Measurements from ENCODE around the gene CPSF4L.
"Not testable (repeated sequence)": the region's sequence is repeated elsewhere in the genome, so short reads cannot be mapped to it uniquely, and the experiment has no call there.

CPSF4L gene

DNA sequence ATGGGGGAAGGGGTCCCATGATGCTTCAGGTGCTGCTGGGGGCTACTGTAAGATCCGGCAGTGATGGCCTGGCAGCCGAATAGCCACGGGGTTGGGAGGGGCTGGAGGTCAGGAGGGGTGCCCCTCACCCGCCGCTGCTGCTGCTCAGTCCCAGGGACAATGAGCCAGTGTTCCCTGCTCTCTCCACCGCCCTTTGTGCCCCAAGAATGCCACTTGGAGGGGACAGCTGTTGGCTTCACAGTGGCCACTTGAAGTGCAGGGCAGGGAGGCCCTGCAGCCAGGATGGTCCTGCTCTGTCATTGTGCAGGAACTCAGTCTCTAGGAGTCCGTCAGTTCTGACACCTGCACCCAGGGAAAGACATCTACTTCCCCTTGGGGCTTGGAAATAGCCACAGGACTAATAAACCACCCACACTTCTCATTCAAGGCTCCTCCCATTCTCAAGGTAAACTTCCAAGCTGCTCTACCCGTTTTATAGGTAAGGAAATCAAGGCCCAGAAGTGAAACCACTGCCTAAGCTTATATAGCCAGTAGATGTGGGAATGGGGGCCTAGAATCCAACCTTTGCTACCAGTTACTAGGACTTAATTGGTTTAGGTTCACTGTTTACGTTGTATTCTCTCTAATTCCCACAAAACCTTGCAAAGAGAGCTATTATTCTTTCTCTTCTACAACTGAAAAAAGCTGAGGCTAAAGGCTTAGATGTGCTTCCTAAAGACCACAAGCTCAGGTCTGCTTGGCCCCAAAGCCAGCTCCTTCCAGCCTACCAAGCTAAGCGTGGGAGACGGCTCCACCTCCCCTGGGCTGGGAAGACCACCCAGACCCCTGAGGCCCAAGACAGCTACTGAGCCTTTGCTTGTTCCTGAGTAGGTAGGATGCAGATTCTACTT lies 6.2 kb upstream of the CPSF4L start:
- DNase-seq, result no peak

DNA sequence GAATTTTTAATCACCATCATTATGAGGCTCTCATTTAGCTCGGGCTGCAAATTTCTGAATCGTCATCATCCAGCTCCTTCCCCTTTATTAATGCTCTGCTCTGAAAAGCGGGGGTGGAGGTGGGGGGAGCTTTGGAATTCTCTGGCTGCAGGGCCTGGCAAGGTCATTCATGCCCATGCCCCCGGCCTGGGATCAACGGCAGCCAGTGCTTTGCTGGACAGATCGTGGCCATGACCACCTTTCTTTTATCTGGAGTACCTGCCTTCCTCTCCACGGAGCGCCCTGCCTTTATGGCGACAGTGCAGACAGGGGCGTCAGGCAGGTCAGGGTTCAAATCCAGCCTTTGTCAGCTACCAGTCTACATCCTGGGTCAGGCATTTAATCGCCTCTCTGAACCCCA lies 5.1 kb upstream of the CPSF4L start:
- no peak for DNase-seq

DNA sequence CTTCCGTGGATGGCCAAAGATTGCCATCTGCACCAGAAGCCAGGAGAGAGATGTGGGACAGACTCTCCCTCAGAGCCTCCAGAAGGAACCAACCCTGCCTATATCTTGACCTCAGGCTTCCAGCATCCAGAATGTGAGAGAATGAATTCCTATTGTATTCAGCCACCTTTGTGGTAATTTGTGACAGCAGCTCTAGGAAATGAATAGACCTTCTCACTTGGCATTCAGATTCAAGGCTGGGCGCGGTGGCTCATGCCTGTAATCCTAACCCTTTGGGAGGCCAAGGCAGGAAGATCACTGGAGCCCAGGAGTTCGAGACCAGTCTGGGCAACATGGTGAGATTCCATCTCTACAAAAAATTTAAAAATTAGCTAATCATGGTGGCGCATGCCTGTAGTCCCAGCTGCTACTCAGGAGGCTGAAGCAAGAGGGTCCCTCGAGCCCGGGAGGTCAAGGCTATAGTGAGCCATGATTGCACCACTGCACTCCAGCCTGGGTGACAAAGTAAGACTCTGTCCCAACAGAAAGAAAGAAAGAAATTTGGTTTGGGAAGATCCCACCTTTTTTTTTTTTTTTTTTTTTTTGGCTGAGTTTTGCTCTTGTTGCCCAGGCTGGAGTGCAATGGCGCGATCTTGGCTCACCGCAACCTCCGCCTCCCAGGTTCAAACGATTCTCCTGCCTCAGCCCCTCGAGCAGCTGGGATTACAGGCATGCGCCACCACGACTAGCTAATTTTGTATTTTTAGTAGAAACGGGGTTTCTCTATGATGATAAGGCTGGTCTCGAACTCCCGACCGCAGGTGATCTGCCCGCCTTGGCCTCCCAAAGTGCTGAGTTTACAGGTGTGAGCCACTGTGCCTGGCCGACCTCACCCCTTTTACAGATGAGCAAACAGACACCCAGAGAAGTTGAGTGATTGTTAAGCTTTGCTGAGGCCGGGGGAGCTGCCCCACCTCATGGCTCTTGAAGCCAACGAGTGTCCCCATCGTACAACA lies 4.3 kb upstream of the CPSF4L start:
- no peak for DNase-seq

DNA sequence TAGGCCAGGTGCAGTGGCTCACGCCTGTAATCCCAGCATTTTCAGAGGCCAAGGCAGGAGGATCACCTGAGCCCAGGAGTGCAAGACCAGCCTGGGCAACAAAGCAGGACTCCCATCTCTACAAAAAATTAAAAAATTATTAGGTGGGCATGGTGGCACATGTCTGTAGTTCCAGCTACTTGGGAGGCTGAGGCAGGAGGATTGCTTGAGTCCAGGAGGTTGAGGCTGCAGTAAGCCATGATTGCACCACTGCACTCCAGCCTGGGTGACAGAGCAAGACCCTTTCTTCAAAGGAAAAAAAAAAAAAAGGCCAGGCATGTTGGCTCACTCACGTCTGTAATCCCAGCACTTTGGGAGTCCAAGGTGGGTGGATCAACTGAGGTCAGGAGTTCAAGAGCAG lies 2.8 kb upstream of the CPSF4L start:
- DNase-seq, result not testable (repeated sequence)

DNA sequence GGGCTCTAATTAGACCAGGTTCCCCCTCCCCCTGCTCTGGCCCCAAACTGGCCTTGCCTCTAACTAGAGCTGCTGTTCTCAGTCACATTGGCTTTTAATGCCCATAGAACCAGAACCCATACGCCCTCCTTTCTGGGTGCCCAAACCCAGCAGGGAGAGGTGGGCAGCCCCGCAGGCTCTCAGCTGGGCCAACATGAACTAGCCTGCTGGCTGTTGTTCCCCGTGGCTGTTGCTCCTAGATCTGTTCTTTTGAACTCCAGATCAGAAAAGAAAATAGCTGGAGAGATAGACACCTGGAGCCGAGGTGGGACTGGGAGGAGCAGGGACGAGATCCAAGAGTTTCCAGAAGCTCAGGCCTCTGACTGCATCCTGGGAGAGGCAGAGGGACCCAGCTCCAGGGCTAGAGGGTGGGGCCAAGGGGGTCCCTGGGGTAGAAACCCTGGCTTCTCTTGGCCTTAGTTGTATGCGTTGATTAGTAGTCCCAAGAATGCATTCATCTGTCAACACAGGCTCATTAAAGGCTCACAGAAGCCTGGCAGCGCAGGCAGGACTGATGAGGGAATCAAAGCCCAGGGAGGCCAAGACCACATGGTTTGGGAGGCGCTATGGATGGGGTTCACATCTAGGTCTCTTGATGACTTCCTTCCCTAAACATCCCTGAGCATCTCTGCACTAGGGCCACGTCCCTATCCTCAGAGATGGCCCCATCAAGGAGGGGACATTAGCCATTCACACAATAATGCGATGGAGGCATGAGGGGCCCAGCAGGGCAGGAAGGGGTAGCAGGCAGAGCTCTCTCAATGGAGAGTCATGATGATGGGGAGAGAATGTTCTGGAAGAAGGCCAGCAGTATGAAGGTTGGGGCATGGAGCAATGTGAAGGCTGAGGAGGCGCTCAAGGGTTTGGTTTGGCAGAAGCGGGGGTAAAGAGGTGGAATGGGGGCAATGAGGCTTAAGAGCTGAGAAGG lies 1.3 kb upstream of the CPSF4L start:
- no peak for DNase-seq

DNA sequence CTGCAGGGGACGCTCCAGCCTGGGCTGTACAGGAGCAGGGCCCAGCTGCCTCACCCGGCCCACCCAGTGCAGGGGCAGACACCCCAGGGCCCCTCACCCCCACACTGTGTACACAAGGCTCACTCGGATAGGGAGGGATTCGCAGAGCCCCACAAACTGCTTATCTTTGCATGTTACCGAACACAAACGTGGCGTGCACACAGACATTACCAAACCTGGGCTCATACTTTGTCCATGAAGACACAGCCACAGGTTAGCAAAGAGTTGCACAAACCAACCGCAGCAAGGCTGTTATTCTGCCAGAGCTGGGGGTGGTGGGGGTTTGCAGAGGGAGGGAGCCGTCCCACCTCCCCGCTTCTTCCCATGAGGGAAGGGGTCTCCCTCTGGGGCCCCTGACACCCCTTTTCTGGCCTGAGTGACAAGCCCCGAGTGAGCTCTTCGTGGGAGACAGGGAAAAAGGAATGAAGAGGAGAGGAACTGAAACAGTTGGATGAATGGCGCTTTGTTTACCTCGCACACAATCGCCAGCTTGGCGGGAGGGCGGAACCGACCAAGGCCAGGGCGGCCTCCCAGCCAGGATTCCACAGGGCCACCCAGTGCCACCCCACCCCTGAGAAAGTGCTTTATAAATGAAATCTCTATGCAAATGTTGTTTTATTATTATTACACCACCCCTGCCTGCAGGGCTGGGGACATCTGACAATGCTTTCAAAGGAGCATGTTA lies 434 bp upstream of the CPSF4L start:
- no peak for DNase-seq

DNA sequence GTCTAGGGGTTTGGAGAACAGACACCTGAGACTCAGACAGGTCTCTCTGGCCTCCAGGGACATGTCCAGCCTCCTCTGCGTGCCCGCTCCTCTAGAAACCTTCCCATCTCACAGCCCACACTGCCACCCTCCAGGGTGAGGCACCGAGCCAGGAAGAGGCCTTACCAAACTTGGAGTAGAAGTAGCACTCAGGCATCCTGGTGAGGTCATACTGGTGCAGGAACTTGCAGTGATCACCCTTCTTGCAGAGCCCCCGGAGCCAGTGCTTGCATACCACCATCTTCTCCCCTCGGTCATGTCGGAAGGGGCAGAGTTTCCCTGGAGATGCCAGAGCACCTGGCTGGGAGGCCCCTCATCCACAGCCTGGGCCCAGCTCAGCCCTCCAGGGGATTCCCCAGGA lies 4.2 kb downstream of the CPSF4L start:
- DNase-seq, result no peak

DNA sequence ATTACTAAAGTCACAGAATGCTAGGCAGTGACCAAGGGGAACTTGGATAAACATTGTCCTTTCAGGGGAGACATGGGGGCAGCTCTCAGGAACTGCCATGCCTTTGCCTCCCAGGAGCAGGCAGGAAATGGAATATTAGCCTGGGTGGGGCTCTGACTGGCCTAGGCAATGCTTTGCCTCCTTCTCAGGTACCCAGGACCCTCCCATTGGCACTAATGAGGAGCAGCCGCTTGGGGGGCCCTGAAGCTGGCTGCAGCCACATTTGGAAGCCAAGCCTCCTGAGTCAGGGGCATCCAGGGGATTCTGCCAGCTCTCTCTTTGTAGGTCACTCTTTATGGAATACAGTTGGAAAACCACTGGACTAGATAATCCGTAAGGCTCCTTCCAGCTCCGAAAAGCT lies 5.5 kb downstream of the CPSF4L start:
- DNase-seq, result no peak

DNA sequence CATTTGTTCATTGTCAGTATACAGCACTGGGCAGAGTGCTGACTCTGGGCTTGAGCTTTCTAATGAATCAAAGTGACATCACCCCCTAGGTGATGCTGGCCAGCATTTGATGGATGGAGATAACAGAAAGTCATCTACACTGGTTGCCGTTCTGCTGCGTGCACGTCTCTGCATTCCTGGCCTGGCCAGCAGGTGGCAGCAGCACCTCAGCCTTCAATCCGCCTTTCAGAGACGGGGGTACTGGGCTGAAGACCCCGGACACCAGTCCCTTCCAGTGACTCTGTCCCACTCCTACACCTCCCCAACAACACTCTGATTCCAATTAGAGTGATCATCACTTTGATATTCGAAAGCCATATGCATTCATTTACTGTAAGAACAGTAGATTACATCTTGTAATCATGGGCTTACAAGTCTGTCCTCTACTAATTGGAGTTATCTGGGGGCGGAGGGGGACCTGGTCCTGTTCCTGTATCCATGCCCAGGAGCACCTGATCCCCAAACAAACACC lies 6.0 kb downstream of the CPSF4L start:
- peak; percentile 47 for DNase-seq

DNA sequence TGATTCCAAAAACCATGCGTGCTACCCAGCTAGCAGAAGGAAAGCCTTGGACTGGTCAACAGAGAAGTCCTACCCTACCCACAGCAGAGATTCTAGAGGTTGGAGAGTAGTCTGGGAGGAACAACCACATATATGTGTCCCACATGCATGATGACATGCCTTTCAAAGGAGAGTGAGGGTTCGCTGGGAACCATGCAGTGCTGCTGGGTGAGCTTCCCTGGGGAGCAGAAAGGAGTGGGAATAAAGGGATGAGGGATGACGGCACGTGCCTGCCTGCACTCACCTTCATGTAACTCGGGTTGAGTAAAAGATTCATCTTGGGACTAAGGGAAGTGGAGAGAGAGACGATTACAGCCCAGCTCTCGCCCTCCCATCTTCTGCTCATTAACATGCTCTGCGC lies 9.8 kb downstream of the CPSF4L start:
- no peak for DNase-seq

DNA sequence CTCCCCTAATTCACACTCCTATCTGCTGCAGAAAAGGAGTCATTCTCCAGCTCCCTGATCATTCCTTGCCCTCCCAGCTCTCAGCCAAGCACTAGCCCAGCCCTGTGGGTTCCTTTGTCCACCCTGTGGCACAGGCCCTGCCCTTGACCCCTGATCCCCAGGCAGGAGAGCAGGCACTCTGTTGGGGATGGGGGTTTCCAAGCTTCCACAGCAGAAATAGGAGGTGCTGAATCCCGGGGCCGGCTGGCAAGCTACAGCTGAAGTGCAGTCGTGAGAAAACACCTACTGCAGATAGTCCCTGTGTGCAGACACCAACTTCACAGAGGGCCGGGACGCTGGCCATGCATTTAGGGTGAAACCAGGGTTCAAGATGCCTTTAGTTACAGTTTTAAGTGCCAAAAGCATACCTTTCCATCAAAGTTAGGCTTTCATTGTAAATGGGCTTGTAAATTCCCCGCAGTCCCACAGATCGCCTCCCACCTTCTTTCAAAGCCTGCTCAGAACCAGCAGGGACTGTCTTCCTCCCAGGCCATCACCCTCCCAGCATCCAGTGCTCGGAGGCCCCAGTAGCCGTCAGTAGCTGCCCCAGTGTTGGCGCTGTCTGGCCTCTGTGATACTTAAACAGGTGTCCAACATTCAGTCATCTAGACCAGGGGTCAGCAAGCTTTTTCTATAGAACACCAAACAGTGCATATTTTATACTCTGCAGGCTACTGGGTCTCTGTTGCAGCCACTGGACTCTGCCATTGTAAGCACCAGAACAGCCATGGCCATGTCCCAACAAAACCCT lies 10.6 kb downstream of the CPSF4L start:
- no peak for DNase-seq

DNA sequence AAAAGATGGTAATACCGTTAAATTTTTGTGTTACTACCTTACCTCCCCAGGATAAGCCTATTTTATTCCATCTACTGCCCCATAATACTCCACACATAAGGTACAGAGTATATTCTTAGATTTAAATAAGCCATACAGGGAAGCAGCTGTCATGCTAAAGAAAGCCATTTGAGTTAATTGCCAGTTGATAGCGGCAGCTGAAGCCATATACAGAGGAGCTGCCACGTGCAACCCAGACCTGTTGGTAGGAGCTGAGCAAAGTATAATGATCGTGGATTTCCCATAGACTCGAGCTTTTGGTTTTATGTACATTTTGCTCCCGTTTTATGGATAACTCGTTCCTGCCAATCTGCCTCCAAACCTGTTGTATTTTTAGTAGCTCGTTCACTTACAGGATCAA lies 12.0 kb downstream of the CPSF4L start:
- no peak for DNase-seq

DNA sequence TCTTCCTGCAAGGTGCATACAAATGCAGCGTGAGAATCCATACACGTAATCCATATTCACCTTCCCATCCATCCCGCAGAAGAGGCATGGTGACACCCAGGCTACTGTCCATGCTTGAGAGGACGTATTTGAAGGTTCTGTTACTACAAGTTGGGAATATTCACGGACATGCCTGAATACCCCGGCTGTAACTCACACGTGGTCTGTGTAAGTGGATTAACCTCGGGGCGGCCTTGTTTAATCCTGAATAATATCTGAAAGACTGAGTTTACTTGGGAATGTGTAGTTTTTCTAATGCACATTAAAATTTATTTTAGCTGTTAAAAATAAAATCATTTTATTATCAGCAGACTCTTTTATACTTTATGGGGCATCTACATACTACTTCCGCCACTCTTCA lies 13.1 kb downstream of the CPSF4L start:
- no peak for DNase-seq

DNA sequence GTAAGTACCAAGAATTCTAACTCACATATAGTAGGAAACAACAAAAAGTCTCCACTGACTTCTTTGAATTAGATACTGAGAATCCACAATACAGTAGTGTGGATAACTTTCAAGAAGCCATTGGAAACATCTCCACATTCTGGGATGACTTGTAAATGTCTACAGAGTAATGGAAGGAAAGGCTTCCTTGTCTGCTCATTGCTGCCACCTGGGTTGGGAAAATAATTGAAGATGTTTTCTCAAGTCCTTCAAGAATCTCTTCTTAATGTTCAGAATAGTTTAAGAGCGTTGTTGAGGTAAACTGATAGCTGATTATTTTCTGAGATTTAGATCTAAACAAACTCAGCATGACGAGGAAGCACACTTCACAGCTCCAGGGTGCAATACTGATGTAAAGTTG lies 14.0 kb downstream of the CPSF4L start:
- no peak for DNase-seq

DNA sequence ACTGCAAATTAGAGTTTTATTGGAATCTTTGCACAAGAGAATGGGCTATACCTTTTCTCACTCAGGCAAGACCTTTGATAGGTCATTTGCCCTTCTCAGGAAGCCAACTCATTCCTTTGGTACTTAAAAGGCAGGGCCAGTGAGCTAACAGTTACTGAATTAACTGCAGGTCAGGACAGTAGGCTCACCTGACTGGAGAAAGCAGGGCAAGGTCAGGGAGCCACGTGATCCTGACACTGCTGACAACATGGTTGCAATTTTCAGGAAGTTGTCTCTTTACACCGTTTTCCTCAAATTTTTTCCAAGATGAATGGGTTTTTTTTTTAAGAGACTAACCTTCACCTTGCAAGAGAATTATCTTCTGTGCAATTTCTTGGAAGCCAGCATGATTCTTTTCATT lies 21.1 kb downstream of the CPSF4L start:
- no peak for DNase-seq

DNA sequence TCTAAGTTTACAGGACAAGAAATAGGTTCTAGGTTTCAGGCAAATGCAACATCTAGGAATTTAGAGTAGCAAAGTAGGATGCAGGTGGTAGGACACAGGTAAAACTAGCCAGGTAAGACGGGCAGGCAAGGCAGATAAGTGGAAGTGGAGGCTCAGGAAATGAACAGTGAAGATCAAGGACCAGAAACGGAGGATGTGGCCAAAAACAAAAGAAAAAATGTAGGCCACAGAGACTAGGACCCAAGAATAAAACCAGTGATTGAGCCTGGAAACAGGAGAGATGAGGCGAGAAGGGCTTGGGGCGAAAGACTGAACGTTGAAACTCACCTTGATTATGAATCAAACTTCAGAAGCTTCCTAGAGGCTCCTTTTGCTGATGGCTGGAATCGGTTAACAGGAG lies 24.0 kb downstream of the CPSF4L start:
- no peak for DNase-seq

DNA sequence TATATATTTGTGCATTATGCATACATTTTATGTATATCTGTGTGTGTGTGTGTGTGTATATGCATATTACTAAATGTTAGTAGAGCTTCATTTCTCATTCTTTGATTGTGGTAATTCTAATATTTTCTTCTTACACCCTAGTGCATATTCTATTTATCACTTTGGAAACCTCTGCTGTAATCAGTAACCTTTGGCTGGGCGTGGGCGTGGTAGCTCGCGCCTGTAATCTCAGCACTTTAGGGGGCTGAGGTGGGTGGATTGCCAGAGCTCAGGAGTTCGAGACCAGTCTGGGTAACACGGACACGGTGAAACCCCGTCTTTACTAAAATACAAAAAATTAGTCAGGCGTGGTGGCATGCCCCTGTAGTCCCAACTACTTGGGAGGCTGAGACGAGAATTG lies 26.9 kb downstream of the CPSF4L start:
- DNase-seq, result no peak

DNA sequence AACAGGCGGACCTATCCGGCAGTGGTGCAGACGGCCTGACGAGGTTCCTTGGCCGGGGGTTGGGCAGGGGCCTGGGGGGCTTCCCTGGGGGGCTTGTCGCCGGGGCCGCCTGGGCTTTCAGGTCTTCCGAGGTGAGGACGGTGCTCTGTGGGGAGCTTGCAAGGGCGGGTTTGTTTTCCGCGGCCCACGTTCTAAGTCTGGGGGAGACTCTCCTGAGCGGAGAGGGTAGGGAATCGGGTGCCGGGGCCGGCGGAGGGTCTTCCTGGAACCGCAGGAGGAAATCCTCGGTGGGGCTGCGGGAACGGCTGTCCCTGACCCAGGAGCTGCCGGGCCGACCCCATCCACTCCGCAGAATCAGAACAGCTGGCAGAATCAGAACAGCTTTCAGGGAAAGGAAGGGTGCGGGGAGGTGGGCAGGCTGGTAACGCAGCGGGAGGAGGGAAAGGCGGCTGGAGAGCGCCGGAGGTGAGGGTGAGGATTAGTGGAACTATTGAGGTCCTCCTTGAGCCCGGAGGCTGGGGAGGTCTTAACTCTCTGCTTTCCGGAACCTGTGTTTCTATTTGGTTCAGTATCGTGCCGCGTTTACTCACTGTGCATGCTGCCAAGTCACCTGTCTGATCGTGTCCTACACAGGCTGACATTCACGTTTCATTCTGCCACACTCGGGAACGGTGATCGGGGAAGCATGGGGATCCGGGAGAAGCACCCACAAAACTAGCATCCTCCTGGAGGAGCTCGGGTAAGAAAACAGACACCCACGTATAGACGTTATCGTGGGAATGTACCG lies 28.9 kb downstream of the CPSF4L start:
- peak; percentile 5 for DNase-seq

DNA sequence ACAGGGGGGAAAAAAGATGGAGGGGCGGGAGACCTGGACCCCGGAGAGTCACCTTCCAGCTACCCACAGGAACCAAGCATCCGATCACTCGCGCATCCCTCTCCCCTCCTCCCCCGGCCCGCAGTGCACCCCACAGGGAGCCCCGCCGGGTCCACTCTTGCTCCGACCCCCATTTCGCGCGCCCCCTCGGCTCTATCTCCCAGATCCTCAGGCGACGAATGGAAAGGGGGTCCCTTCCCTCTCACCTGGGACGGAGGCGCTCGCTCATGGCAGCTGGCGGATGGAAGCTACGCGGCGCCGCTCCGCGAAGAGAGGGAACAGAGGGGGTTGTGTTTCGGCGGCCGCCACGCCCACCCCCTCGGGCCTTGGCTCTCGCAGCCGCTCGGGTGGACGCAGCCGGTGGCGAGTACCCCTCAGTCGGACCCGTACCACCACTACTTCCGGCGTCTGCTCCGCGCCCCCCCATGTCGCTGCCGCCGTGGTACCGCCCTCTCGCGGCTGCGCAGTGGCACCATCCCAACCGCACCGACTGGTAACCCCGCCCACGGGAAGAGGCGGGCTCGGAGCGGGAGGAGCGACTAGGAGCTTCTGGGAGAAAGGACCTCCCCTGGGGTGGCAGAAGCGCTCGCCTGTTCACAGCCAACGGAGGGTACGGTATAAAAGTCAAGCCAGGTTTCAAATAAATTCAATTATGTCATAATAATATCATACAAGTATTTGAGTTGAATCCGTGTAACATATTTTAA lies 29.7 kb downstream of the CPSF4L start:
- DNase-seq, result peak; percentile 96

All from effector CD4-positive, alpha-beta T cell (primary cell).